GM12878 (cell line): Measurements from ENCODE around the gene SLC10A1. TPM values are rescaled to one million over a fixed set of nuclear protein-coding genes. Genes with fewer than 3 reads are reported as not detected.

Experiments
- ATAC-seq: fragments of 200-7000 bp; cut with Tn5 transposase; 3 replicates; pipeline ENCODE4 v1.9.1; 2020; ENCODE audit warnings: mild to moderate bottlenecking, moderate library complexity
- BruUV-seq: library from RNA; stranded (reverse); fragments of 400-500 nt; replicated peaks from 2 replicates; lab custom pipeline; 2021; lab: Mats Ljungman, UMichigan
- CTCF ChIA-PET: fragments of 300-600 bp; sonication (Branson Sonifier 250); formaldehyde crosslinking; extraction: SDS; loops from one replicate; lab custom pipeline; 2021; ENCODE audit warnings: inconsistent platforms; lab: Yijun Ruan, JAX
- POLR2A ChIA-PET: fragments of 350-600 bp; formaldehyde crosslinking; extraction: SDS; loops from one replicate; lab custom pipeline; 2021; ENCODE audit warnings: inconsistent platforms; lab: Charles Lee
- RAD21 ChIA-PET: fragments of 300-600 bp; sonication (Branson Sonifier 250); formaldehyde crosslinking; loops from one replicate; lab custom pipeline; 2023; ENCODE audit warnings: antibody characterized with exemption; ENCODE audit not compliant: unreplicated experiment; lab: Charles Lee
- SMC1A ChIA-PET: fragments of 300-600 bp; sonication (Branson Sonifier 250); formaldehyde crosslinking; loops from one replicate; lab custom pipeline; 2023; ENCODE audit not compliant: unreplicated experiment, uncharacterized antibody; lab: Charles Lee
- DNase-seq: peaks from one replicate; pipeline ENCODE4 v3.0.0-alpha.2; 2011; ENCODE audit warnings: low read depth, low spot score
- FAIRE-seq: peaks from 3 replicates; lab custom pipeline; 2011; peaks lifted over from hg19 to GRCh38; lab: Jason Lieb, UNC
- H2AFZ ChIP-seq: 2 replicates; pipeline ENCODE4 v1.6.0; 2011; ENCODE audit warnings: low read depth, low read length, control low read depth; ENCODE audit not compliant: control insufficient read depth
- H3K27ac ChIP-seq: 2 replicates; pipeline ENCODE4 v1.5.1; 2011; ENCODE audit warnings: control low read depth; ENCODE audit not compliant: control insufficient read depth, insufficient read depth
- H3K27me3 ChIP-seq, 2 experiments: replicated peaks in 1 of 2; 2 replicates each; pipeline versions ENCODE4 v1.6.0 to v1.6.1; 2011; ENCODE audit warnings: low read length in 1 of 2; ENCODE audit not compliant: control insufficient read depth in 2 of 2, insufficient read depth in 2 of 2
- H3K36me3 ChIP-seq, 2 experiments: 2 replicates each; pipeline ENCODE4 v1.5.1; 2011; ENCODE audit warnings: low read length in 1 of 2; ENCODE audit not compliant: control insufficient read depth in 2 of 2, insufficient read depth in 2 of 2
- H3K4me1 ChIP-seq: 2 replicates; pipeline ENCODE4 v1.6.1; 2011; ENCODE audit warnings: mild to moderate bottlenecking, low read length, moderate library complexity, mixed read lengths; ENCODE audit not compliant: control insufficient read depth, insufficient read depth
- H3K4me2 ChIP-seq: 2 replicates; pipeline ENCODE4 v1.6.0; 2011; ENCODE audit warnings: control low read depth; ENCODE audit not compliant: control insufficient read depth, insufficient read depth
- H3K4me3 ChIP-seq: fragments of 200-600 bp; sonication (generic); 2 replicates; pipeline ENCODE4 v1.5.1; 2016
- H3K79me2 ChIP-seq: 2 replicates; pipeline ENCODE4 v1.6.0; 2011; ENCODE audit warnings: low read length; ENCODE audit not compliant: control insufficient read depth, insufficient read depth
- H3K9ac ChIP-seq: 2 replicates; pipeline ENCODE4 v1.8.0; 2011; ENCODE audit warnings: low read length, control low read depth, mixed read lengths; ENCODE audit not compliant: control insufficient read depth, insufficient read depth
- H3K9me3 ChIP-seq: replicated peaks from 3 replicates; pipeline ENCODE4 v1.5.1; 2011; ENCODE audit warnings: mild to moderate bottlenecking, low read length; ENCODE audit not compliant: control insufficient read depth, insufficient read depth
- H4K20me1 ChIP-seq: 2 replicates; pipeline ENCODE4 v1.6.0; 2011; ENCODE audit not compliant: control insufficient read depth, insufficient read depth
- BACH1 ChIP-seq: fragments of 450-650 bp; IDR thresholded peaks from 2 replicates; pipeline ENCODE4 v1.6.1; 2017; ENCODE audit warnings: mild to moderate bottlenecking, borderline replicate concordance
- CEBPB ChIP-seq, 2 experiments: fragments of 150-350 bp in 1 of 2; IDR thresholded peaks; 2 replicates each; pipeline ENCODE4 v1.6.1; 2012 to 2014; ENCODE audit warnings: low read depth in 2 of 2, low read length in 2 of 2, borderline replicate concordance in 1 of 2, inconsistent platforms in 1 of 2
- CHD4 ChIP-seq: fragments of 200-600 bp; sonication (generic); IDR thresholded peaks from 2 replicates; pipeline ENCODE4 v1.6.1; 2016; ENCODE audit warnings: mild to moderate bottlenecking
- CREM ChIP-seq: IDR thresholded peaks from 2 replicates; pipeline ENCODE4 v1.6.1; 2014; ENCODE audit warnings: antibody characterized with exemption, low read depth
- ETV6 ChIP-seq, 2 experiments: fragments of 450-650 bp in 1 of 2; IDR thresholded peaks in 1 of 2; conservative IDR thresholded peaks in 1 of 2; 2 replicates each; pipeline ENCODE4 v1.6.1; 2014; ENCODE audit warnings: antibody characterized with exemption in 1 of 2, borderline replicate concordance in 1 of 2, low read depth in 1 of 2, mild to moderate bottlenecking in 1 of 2, moderate library complexity in 1 of 2
- MYB ChIP-seq: fragments of 150-350 bp; IDR thresholded peaks from 2 replicates; pipeline ENCODE4 v1.6.1; 2014; ENCODE audit warnings: mild to moderate bottlenecking, low read depth, low read length, borderline replicate concordance
- PAX8 ChIP-seq: fragments of 450-650 bp; IDR thresholded peaks from 2 replicates; pipeline ENCODE4 v1.6.1; 2017; ENCODE audit warnings: mild to moderate bottlenecking, moderate library complexity
- SMAD1 ChIP-seq: fragments of 450-650 bp; IDR thresholded peaks from 2 replicates; pipeline ENCODE4 v1.6.1; 2018; ENCODE audit warnings: mild to moderate bottlenecking, low read depth; ENCODE audit not compliant: partially characterized antibody
- SMC3 ChIP-seq: IDR thresholded peaks from 2 replicates; pipeline ENCODE4 v1.6.1; 2011; ENCODE audit warnings: low read length, improper control_type of control experiment, borderline replicate concordance
- TBL1XR1 ChIP-seq: IDR thresholded peaks from 2 replicates; pipeline ENCODE4 v1.6.1; 2012; ENCODE audit warnings: low read depth, low read length, improper control_type of control experiment
- TCF12 ChIP-seq: IDR thresholded peaks from 2 replicates; pipeline ENCODE4 v1.6.1; 2011; ENCODE audit warnings: low read depth, mild to moderate bottlenecking, low read length
- WGBS: methylation state at CpG from one replicate; pipeline ENCODE4 v1.1.6; 2016; ENCODE audit warnings: low lambda C conversion rate; ENCODE audit not compliant: insufficient replicate concordance, insufficient coverage; ENCODE audit errors: missing lambda C conversion rate; 5-methylcytosine and 5-hydroxymethylcytosine counted together
- in situ Hi-C: fragments of 300-500 bp; cut with MboI; formaldehyde crosslinking; loops from 9 replicates; pipeline ENCODE4 v1.14.3; 2018; ENCODE audit warnings: mixed read lengths
- intact Hi-C: fragments of 100-400 bp; cut with micrococcal nuclease; formaldehyde crosslinking; loops from one replicate; pipeline ENCODE4 v1.14.2; 2022; ENCODE audit not compliant: unreplicated experiment
- polyA plus RNA-seq, 11 experiments: library from polyadenylated mRNA; depleted of rRNA in 4 of 11; unstranded in 6 of 11; stranded (reverse) in 5 of 11; fragments of >200 nt; fragmentation: Nextera tagmentation in 4 of 11; fragmentation: Illumina TruSeq in 1 of 11; extraction: Ambion mirVana in 4 of 11; extraction: Trizol in 1 of 11; gene quantifications; 1 replicate in 1 of 11; 2 replicates in 10 of 11; pipeline versions ENCODE4 v1.2.1 to v1.2.3, GENCODE V29; 2011 to 2016; ENCODE audit warnings: inconsistent platforms in 2 of 11, missing spikeins in 2 of 11, low read depth in 1 of 11
- total RNA-seq, 4 experiments: library from RNA; depleted of rRNA in 3 of 4; stranded (reverse); fragments of >200 nt in 3 of 4; fragmentation: Illumina TruSeq in 1 of 4; extraction: Trizol in 1 of 4; gene quantifications; 2 replicates each; pipeline versions ENCODE4 v1.2.1 to v1.2.3, GENCODE V29; 2013 to 2021
- TF ChIP-seq, protein P1 (sequence below): IDR thresholded peaks from 2 replicates; pipeline ENCODE4 v1.6.1; 2012; ENCODE audit warnings: improper control_type of control experiment, low read depth, low read length; ENCODE audit not compliant: insufficient replicate concordance

The SLC10A1 gene
- total and polyA plus RNA-seq, 10 of the 15 experiments (the other 5 are each of a cell fraction or from before 2014, with no cell fraction given), result 0.15 to 0.16 TPM; not detected in 8

DNA sequence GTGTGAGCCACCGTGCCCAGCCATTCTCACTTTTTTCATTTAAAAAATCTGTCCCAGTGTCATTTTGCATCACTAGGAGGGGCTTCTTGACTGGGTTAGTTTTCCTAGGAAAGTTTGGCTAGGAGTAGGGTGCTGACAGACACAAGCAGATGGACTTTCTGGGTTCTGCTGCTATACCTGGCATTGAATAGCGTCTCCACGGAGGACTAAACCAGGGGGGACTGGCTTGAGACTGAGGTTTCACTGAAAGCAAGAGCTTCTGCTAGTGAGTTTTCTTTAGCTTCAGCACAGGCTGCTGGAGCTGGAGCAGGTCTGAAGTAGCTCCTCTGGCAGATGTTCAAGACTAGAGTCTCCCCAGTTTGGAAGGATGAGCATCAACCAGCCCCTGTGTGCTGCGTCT, 1.4 kb downstream of the SLC10A1 start:
- H2AFZ ChIP-seq, result no peak overlapping the region
- in situ Hi-C loops, result no loop called here

DNA sequence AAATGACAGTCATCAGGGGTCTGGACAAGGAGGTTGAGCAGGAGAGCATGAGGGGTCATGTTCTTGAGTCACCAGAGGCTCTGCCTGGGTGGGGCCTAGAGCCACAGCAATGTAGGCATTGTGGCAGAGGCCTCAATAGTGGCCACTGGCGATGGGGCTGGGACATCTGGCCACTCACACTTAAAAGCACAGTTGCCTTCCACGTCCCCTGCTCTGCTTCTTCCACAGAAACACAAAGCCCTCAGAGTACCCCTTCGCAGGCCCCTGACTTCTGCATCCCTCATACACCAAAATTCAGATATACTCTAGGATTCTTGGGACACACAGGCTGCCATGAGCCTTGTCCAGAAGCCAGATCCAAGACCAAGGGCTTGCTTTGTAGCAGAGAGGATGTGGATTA, 2.2 kb downstream of the SLC10A1 start:
- CTCF ChIA-PET, result no interaction called here
- H3K4me1 ChIP-seq, result no peaks in the 10 kb centered on the region; the same call in 1 of the 2 replicates
- no peaks in the 10 kb centered on the region for H3K9me3 ChIP-seq
- DNase-seq, result no peak
- no peak overlapping the region for H3K27ac ChIP-seq
- H4K20me1 ChIP-seq, result no peaks in the 10 kb centered on the region
- in situ Hi-C loops (no loop called here), intact Hi-C loops (no loop called here)
- no TSS peak for BruUV-seq
- SMC1A ChIA-PET, result no interaction called here
- 10% methylated on average over 3 of the region's 3 CpGs for WGBS
- no peak overlapping the region for H3K4me2 ChIP-seq
- H3K9ac ChIP-seq, result no peak overlapping the region
- H3K79me2 ChIP-seq, result no peaks in the 10 kb centered on the region
- ATAC-seq, result no peak
- RAD21 ChIA-PET, result no interaction called here
- no peak overlapping the region for H3K4me3 ChIP-seq
- H3K27me3 ChIP-seq, result no peaks in the 10 kb centered on the region
- POLR2A ChIA-PET, result no interaction called here
- no peaks in the 10 kb centered on the region for H3K36me3 ChIP-seq
- no peak overlapping the region for H2AFZ ChIP-seq
- FAIRE-seq, result no peak
- TF ChIP-seq PAX8, result no peak
- TF ChIP-seq, protein P1, sequence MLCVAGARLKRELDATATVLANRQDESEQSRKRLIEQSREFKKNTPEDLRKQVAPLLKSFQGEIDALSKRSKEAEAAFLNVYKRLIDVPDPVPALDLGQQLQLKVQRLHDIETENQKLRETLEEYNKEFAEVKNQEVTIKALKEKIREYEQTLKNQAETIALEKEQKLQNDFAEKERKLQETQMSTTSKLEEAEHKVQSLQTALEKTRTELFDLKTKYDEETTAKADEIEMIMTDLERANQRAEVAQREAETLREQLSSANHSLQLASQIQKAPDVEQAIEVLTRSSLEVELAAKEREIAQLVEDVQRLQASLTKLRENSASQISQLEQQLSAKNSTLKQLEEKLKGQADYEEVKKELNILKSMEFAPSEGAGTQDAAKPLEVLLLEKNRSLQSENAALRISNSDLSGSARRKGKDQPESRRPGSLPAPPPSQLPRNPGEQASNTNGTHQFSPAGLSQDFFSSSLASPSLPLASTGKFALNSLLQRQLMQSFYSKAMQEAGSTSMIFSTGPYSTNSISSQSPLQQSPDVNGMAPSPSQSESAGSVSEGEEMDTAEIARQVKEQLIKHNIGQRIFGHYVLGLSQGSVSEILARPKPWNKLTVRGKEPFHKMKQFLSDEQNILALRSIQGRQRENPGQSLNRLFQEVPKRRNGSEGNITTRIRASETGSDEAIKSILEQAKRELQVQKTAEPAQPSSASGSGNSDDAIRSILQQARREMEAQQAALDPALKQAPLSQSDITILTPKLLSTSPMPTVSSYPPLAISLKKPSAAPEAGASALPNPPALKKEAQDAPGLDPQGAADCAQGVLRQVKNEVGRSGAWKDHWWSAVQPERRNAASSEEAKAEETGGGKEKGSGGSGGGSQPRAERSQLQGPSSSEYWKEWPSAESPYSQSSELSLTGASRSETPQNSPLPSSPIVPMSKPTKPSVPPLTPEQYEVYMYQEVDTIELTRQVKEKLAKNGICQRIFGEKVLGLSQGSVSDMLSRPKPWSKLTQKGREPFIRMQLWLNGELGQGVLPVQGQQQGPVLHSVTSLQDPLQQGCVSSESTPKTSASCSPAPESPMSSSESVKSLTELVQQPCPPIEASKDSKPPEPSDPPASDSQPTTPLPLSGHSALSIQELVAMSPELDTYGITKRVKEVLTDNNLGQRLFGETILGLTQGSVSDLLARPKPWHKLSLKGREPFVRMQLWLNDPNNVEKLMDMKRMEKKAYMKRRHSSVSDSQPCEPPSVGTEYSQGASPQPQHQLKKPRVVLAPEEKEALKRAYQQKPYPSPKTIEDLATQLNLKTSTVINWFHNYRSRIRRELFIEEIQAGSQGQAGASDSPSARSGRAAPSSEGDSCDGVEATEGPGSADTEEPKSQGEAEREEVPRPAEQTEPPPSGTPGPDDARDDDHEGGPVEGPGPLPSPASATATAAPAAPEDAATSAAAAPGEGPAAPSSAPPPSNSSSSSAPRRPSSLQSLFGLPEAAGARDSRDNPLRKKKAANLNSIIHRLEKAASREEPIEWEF, result no peak
- TF ChIP-seq CREM, result no peak
- TF ChIP-seq CHD4, result no peak
- TF ChIP-seq TBL1XR1, result no peak
- no peak for TF ChIP-seq SMAD1
- no peak for TF ChIP-seq CEBPB (IDR thresholded peaks at IDR 0.05; ENCODE audit: borderline replicate concordance in 1 of 2, low read depth in 2 of 2, low read length in 2 of 2)
- TF ChIP-seq BACH1, result no peak
- TF ChIP-seq MYB, result no peak
- TF ChIP-seq, all 136 proteins: peak for 0

More for the DNA sequence above, 1.4 kb downstream of the SLC10A1 start:
- Histone ChIP-seq H3K27me3 (no peaks in the 10 kb centered on the region), H4K20me1 (no peaks in the 10 kb centered on the region), H3K27ac (no peak overlapping the region), H3K9me3 (no peaks in the 10 kb centered on the region), H3K4me3 (no peak overlapping the region), H3K36me3 (no peaks in the 10 kb centered on the region), H3K4me1 (no peaks in the 10 kb centered on the region; the same call in 1 of the 2 replicates), H3K4me2 (no peak overlapping the region), H3K79me2 (no peaks in the 10 kb centered on the region), H3K9ac (no peak overlapping the region)
- 79% methylated on average over 4 of the region's 4 CpGs for WGBS
- POLR2A ChIA-PET, result no interaction called here
- RAD21 ChIA-PET, result no interaction called here
- FAIRE-seq (no peak), DNase-seq (no peak), ATAC-seq (no peak)
- TF ChIP-seq ETV6 (conservative IDR thresholded peaks at IDR 0.05 in 1 of 2, IDR thresholded peaks at IDR 0.05 in 1 of 2; ENCODE audit: borderline replicate concordance in 1 of 2, low read depth in 1 of 2) (no peak), SMC3 (no peak), TCF12 (no peak)
- SMC1A ChIA-PET, result interaction anchor here (0.7 kb wide), 1 partner anchor 958 kb away, joined by 3 read pairs; no protein-coding TSS in a partner anchor
- CTCF ChIA-PET, result no interaction called here
- intact Hi-C loops, result no loop called here
- no TSS peak for BruUV-seq
